GM12878 (cell line): ENCODE measurements around the gene RNMT. TPM values are rescaled to one million over a fixed set of nuclear protein-coding genes. Genes with fewer than 3 reads are reported as not detected.

Experiments used
- ATAC-seq: fragments of 200-7000 bp; cut with Tn5 transposase; 3 replicates; pipeline ENCODE4 v1.9.1; 2020; ENCODE audit warnings: mild to moderate bottlenecking, moderate library complexity
- BruUV-seq: library from RNA; stranded (reverse); fragments of 400-500 nt; replicated peaks from 2 replicates; lab custom pipeline; 2021; lab: Mats Ljungman, UMichigan
- CTCF ChIA-PET: fragments of 300-600 bp; sonication (Branson Sonifier 250); formaldehyde crosslinking; extraction: SDS; loops from one replicate; lab custom pipeline; 2021; ENCODE audit warnings: inconsistent platforms; lab: Yijun Ruan, JAX
- POLR2A ChIA-PET: fragments of 350-600 bp; formaldehyde crosslinking; extraction: SDS; loops from one replicate; lab custom pipeline; 2021; ENCODE audit warnings: inconsistent platforms; lab: Charles Lee
- RAD21 ChIA-PET: fragments of 300-600 bp; sonication (Branson Sonifier 250); formaldehyde crosslinking; loops from one replicate; lab custom pipeline; 2023; ENCODE audit warnings: antibody characterized with exemption; ENCODE audit not compliant: unreplicated experiment; lab: Charles Lee
- SMC1A ChIA-PET: fragments of 300-600 bp; sonication (Branson Sonifier 250); formaldehyde crosslinking; loops from one replicate; lab custom pipeline; 2023; ENCODE audit not compliant: unreplicated experiment, uncharacterized antibody; lab: Charles Lee
- DNase-seq: peaks from one replicate; pipeline ENCODE4 v3.0.0-alpha.2; 2011; ENCODE audit warnings: low read depth, low spot score
- FAIRE-seq: peaks from 3 replicates; lab custom pipeline; 2011; peaks lifted over from hg19 to GRCh38; lab: Jason Lieb, UNC
- H2AFZ ChIP-seq: 2 replicates; pipeline ENCODE4 v1.6.0; 2011; ENCODE audit warnings: low read depth, low read length, control low read depth; ENCODE audit not compliant: control insufficient read depth
- H3K27ac ChIP-seq: 2 replicates; pipeline ENCODE4 v1.5.1; 2011; ENCODE audit warnings: control low read depth; ENCODE audit not compliant: control insufficient read depth, insufficient read depth
- H3K27me3 ChIP-seq, 2 experiments: replicated peaks in 1 of 2; 2 replicates each; pipeline versions ENCODE4 v1.6.0 to v1.6.1; 2011; ENCODE audit warnings: low read length in 1 of 2; ENCODE audit not compliant: control insufficient read depth in 2 of 2, insufficient read depth in 2 of 2
- H3K36me3 ChIP-seq, 2 experiments: 2 replicates each; pipeline ENCODE4 v1.5.1; 2011; ENCODE audit warnings: low read length in 1 of 2; ENCODE audit not compliant: control insufficient read depth in 2 of 2, insufficient read depth in 2 of 2
- H3K4me1 ChIP-seq: 2 replicates; pipeline ENCODE4 v1.6.1; 2011; ENCODE audit warnings: mild to moderate bottlenecking, low read length, moderate library complexity, mixed read lengths; ENCODE audit not compliant: control insufficient read depth, insufficient read depth
- H3K4me2 ChIP-seq: 2 replicates; pipeline ENCODE4 v1.6.0; 2011; ENCODE audit warnings: control low read depth; ENCODE audit not compliant: control insufficient read depth, insufficient read depth
- H3K4me3 ChIP-seq: fragments of 200-600 bp; sonication (generic); 2 replicates; pipeline ENCODE4 v1.5.1; 2016
- H3K79me2 ChIP-seq: 2 replicates; pipeline ENCODE4 v1.6.0; 2011; ENCODE audit warnings: low read length; ENCODE audit not compliant: control insufficient read depth, insufficient read depth
- H3K9ac ChIP-seq: 2 replicates; pipeline ENCODE4 v1.8.0; 2011; ENCODE audit warnings: low read length, control low read depth, mixed read lengths; ENCODE audit not compliant: control insufficient read depth, insufficient read depth
- H3K9me3 ChIP-seq: replicated peaks from 3 replicates; pipeline ENCODE4 v1.5.1; 2011; ENCODE audit warnings: mild to moderate bottlenecking, low read length; ENCODE audit not compliant: control insufficient read depth, insufficient read depth
- H4K20me1 ChIP-seq: 2 replicates; pipeline ENCODE4 v1.6.0; 2011; ENCODE audit not compliant: control insufficient read depth, insufficient read depth
- BHLHE40 ChIP-seq, 2 experiments: fragments of 450-650 bp in 1 of 2; IDR thresholded peaks; 2 replicates each; pipeline ENCODE4 v1.6.1; 2011 to 2017; ENCODE audit warnings: low read depth in 2 of 2, borderline replicate concordance in 1 of 2, improper control_type of control experiment in 1 of 2, low read length in 1 of 2, mild to moderate bottlenecking in 1 of 2
- CHD2 ChIP-seq: IDR thresholded peaks from 2 replicates; pipeline ENCODE4 v1.6.1; 2011; ENCODE audit warnings: low read depth, low read length, improper control_type of control experiment, borderline replicate concordance
- CREM ChIP-seq: IDR thresholded peaks from 2 replicates; pipeline ENCODE4 v1.6.1; 2014; ENCODE audit warnings: antibody characterized with exemption, low read depth
- CTCF ChIP-seq, 3 experiments: IDR thresholded peaks in 2 of 3; conservative IDR thresholded peaks in 1 of 3; 2 replicates each; pipeline ENCODE4 v1.5.1; 2011; ENCODE audit warnings: low read depth in 3 of 3, low read length in 3 of 3, mild to moderate bottlenecking in 3 of 3, control low read depth in 2 of 3, moderate library complexity in 2 of 3, inconsistent platforms in 1 of 3, mixed read lengths in 1 of 3; ENCODE audit not compliant: control insufficient read depth in 2 of 3, insufficient read depth in 1 of 3; ENCODE audit errors: extremely low read depth in 1 of 3
- IKZF1 ChIP-seq: fragments of 450-650 bp; conservative IDR thresholded peaks from 2 replicates; pipeline ENCODE4 v1.6.1; 2017; ENCODE audit warnings: antibody characterized with exemption, mild to moderate bottlenecking
- KLF5 ChIP-seq: fragments of 450-650 bp; IDR thresholded peaks from 2 replicates; pipeline ENCODE4 v1.6.1; 2014; ENCODE audit warnings: mild to moderate bottlenecking; ENCODE audit not compliant: partially characterized antibody
- MXI1 ChIP-seq: fragments of 150-350 bp; IDR thresholded peaks from 2 replicates; pipeline ENCODE4 v1.6.1; 2011; ENCODE audit warnings: low read depth, mild to moderate bottlenecking, inconsistent platforms, low read length, improper control_type of control experiment
- NBN ChIP-seq: fragments of 450-650 bp; IDR thresholded peaks from 2 replicates; pipeline ENCODE4 v1.6.1; 2016
- PAX5 ChIP-seq: IDR thresholded peaks from 2 replicates; pipeline ENCODE4 v1.6.1; 2011; ENCODE audit warnings: low read depth, low read length, borderline replicate concordance
- PML ChIP-seq: IDR thresholded peaks from 2 replicates; pipeline ENCODE4 v1.6.1; 2012; ENCODE audit warnings: low read length, inconsistent platforms
- RAD21 ChIP-seq: IDR thresholded peaks from 2 replicates; pipeline ENCODE4 v1.6.1; 2011; ENCODE audit warnings: mild to moderate bottlenecking, low read depth, low read length, moderate library complexity; ENCODE audit not compliant: insufficient read depth
- SMAD5 ChIP-seq: IDR thresholded peaks from 2 replicates; pipeline ENCODE4 v1.6.1; 2016; ENCODE audit warnings: antibody characterized with exemption, low read depth
- SUPT20H ChIP-seq: IDR thresholded peaks from 2 replicates; pipeline ENCODE4 v1.6.1; 2011; ENCODE audit warnings: low read depth, mild to moderate bottlenecking, low read length, moderate library complexity, borderline replicate concordance; ENCODE audit not compliant: control insufficient read depth
- TBL1XR1 ChIP-seq: IDR thresholded peaks from 2 replicates; pipeline ENCODE4 v1.6.1; 2012; ENCODE audit warnings: low read depth, low read length, improper control_type of control experiment
- YBX1 ChIP-seq: fragments of 450-650 bp; IDR thresholded peaks from 2 replicates; pipeline ENCODE4 v1.6.1; 2016; ENCODE audit warnings: antibody characterized with exemption
- WGBS: methylation state at CpG from one replicate; pipeline ENCODE4 v1.1.6; 2016; ENCODE audit warnings: low lambda C conversion rate; ENCODE audit not compliant: insufficient replicate concordance, insufficient coverage; ENCODE audit errors: missing lambda C conversion rate; 5-methylcytosine and 5-hydroxymethylcytosine counted together
- in situ Hi-C: fragments of 300-500 bp; cut with MboI; formaldehyde crosslinking; loops from 9 replicates; pipeline ENCODE4 v1.14.3; 2018; ENCODE audit warnings: mixed read lengths
- intact Hi-C: fragments of 100-400 bp; cut with micrococcal nuclease; formaldehyde crosslinking; loops from one replicate; pipeline ENCODE4 v1.14.2; 2022; ENCODE audit not compliant: unreplicated experiment
- polyA plus RNA-seq, 11 experiments: library from polyadenylated mRNA; depleted of rRNA in 4 of 11; unstranded in 6 of 11; stranded (reverse) in 5 of 11; fragments of >200 nt; fragmentation: Nextera tagmentation in 4 of 11; fragmentation: Illumina TruSeq in 1 of 11; extraction: Ambion mirVana in 4 of 11; extraction: Trizol in 1 of 11; gene quantifications; 1 replicate in 1 of 11; 2 replicates in 10 of 11; pipeline versions ENCODE4 v1.2.1 to v1.2.3, GENCODE V29; 2011 to 2016; ENCODE audit warnings: inconsistent platforms in 2 of 11, missing spikeins in 2 of 11, low read depth in 1 of 11
- total RNA-seq, 4 experiments: library from RNA; depleted of rRNA in 3 of 4; stranded (reverse); fragments of >200 nt in 3 of 4; fragmentation: Illumina TruSeq in 1 of 4; extraction: Trizol in 1 of 4; gene quantifications; 2 replicates each; pipeline versions ENCODE4 v1.2.1 to v1.2.3, GENCODE V29; 2013 to 2021

RNMT gene
- total and polyA plus RNA-seq, 10 of the 15 experiments (the other 5 are each of a cell fraction or from before 2014, with no cell fraction given), result 18.1 to 63.2 (median 38.8) TPM

DNA sequence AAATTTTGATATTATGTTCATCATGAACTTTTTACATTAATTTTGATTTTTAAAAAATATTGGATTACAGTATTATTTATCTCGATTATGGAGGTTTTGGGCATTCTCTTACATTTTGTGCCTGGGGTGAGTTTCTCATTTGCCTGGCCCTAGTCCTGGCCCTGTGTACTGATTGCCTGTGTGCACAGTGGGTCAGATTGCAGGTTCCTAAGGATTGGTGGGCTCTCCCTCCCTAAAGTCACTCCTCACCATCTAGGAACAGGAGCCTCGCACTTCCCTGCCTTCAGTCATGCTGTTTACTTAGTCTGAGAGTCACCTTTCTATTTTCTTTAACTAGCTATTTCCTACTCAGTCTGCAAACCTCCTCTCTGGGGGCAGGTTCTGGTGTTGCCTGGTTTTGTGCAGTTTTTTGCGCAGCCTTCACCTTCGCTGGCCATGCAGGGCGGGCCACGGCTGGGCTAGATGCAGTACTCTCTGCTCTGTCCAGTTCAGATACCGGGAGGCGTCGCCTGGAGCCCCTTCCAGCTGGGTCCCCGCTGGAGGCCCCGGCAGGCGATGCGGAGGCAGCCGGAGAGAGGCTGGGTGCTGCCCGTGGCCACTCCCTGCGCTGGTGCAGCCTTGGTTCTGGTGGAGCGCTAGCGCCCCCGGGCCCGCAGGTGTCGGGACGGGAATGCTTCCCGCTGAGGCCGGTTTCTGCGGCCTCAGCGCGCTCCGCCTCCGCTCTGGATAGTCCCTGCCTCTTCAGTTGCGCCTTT, 74.2 kb downstream of the RNMT start:
- no peak for FAIRE-seq
- intact Hi-C loops, result no loop called here
- no peaks in the 10 kb centered on the region for H3K36me3 ChIP-seq

More for the DNA sequence above, 74.2 kb downstream of the RNMT start:
- ATAC-seq, result peak; percentile 49
- DNase-seq, result no peak
- 13% methylated on average over 30 of the region's 30 CpGs for WGBS
- Histone ChIP-seq H3K9ac (no peak overlapping the region), H3K79me2 (no peaks in the 10 kb centered on the region), H4K20me1 (no peaks in the 10 kb centered on the region), H3K27me3 (peaks cover 3 to 7% of the 10 kb centered on the region in 2 experiments; a peak in 2 of 4 replicates), H3K4me1 (no peaks in the 10 kb centered on the region), H3K4me2 (no peak overlapping the region; the same call in 1 of the 2 replicates), H3K4me3 (no peak overlapping the region), H3K27ac (no peak overlapping the region), H3K9me3 (no peaks in the 10 kb centered on the region), H2AFZ (no peak overlapping the region)
- in situ Hi-C loops, result no loop called here
- BruUV-seq, result no TSS peak
- TF ChIP-seq NBN (no peak), SMAD5 (no peak), MXI1 (no peak), PAX5 (no peak), BHLHE40 (IDR thresholded peaks at IDR 0.05; ENCODE audit: borderline replicate concordance in 1 of 2, low read depth in 2 of 2, low read length in 1 of 2) (no peak), RAD21 (peak; percentile 36; the same call in 1 of the 2 replicates), SUPT20H (no peak), CREM (no peak), YBX1 (no peak), CHD2 (no peak), KLF5 (no peak), CTCF (IDR thresholded peaks at IDR 0.05 in 2 of 3, conservative IDR thresholded peaks at IDR 0.05 in 1 of 3; ENCODE audit: control insufficient read depth in 2 of 3, extremely low read depth in 1 of 3, insufficient read depth in 1 of 3, low read depth in 3 of 3, low read length in 3 of 3) (peak in 1 of 3 experiments; percentile 17; a peak in 2 of 6 replicates), IKZF1 (no peak), PML (no peak), TBL1XR1 (no peak)
- SMC1A ChIA-PET, result interaction anchor here (0.7 kb wide), 1 partner anchor 322 kb away, joined by 3 read pairs; no protein-coding TSS in a partner anchor
- CTCF ChIA-PET, result no interaction called here
- POLR2A ChIA-PET, result no interaction called here
- RAD21 ChIA-PET, result no interaction called here
